Skeletal muscle tissue (tissue), 4 donors: ENCODE measurements around the gene HDAC10. TPM values are rescaled to one million over a fixed set of nuclear protein-coding genes. Genes with fewer than 3 reads are reported as not detected.
A peak's percentile ranks its signal among the peaks of the same experiment; 100 is the strongest.
"Not testable (repeated sequence)": the region's sequence is repeated elsewhere in the genome, so short reads cannot be mapped to it uniquely, and the experiment has no call there.

Experiments used
- H3K27ac ChIP-seq: one replicate; pipeline ENCODE4 v1.7.0; 2013; ENCODE audit warnings: mild to moderate bottlenecking, low read depth, low read length, inconsistent platforms
- H3K27me3 ChIP-seq, 3 donors: one replicate each; pipeline ENCODE4 v1.7.0; 2013; ENCODE audit warnings: low read length in 3 of 3; ENCODE audit not compliant: control insufficient read depth in 3 of 3, insufficient read depth in 3 of 3
- H3K36me3 ChIP-seq, 3 donors: one replicate each; pipeline ENCODE4 v1.7.0; 2013; ENCODE audit warnings: low read length in 3 of 3; ENCODE audit not compliant: control insufficient read depth in 3 of 3, insufficient read depth in 3 of 3
- H3K4me1 ChIP-seq, 3 donors: one replicate each; pipeline ENCODE4 v1.7.0; 2013; ENCODE audit warnings: low read length in 3 of 3, mild to moderate bottlenecking in 3 of 3; ENCODE audit not compliant: control insufficient read depth in 3 of 3, insufficient read depth in 3 of 3
- H3K4me3 ChIP-seq, 3 donors: one replicate each; pipeline ENCODE4 v1.7.0; 2013; ENCODE audit warnings: low read length in 3 of 3
- H3K9ac ChIP-seq, 3 donors: one replicate each; pipeline ENCODE4 v1.7.0; 2013; ENCODE audit warnings: low read length in 3 of 3, mild to moderate bottlenecking in 3 of 3, moderate library complexity in 2 of 3, low read depth in 1 of 3
- H3K9me3 ChIP-seq, 3 donors: one replicate each; pipeline ENCODE4 v1.7.0; 2013; ENCODE audit warnings: low read length in 3 of 3; ENCODE audit not compliant: control insufficient read depth in 3 of 3
- total RNA-seq: library from RNA; depleted of rRNA; stranded (reverse); fragments of >200 nt; gene quantifications from one replicate; pipeline ENCODE4 v1.2.3, GENCODE V29; 2014
- donor health status: Osteomylitis.

The HDAC10 gene
- total RNA-seq, 1 donor from 2014 or later: 8.9 TPM

DNA sequence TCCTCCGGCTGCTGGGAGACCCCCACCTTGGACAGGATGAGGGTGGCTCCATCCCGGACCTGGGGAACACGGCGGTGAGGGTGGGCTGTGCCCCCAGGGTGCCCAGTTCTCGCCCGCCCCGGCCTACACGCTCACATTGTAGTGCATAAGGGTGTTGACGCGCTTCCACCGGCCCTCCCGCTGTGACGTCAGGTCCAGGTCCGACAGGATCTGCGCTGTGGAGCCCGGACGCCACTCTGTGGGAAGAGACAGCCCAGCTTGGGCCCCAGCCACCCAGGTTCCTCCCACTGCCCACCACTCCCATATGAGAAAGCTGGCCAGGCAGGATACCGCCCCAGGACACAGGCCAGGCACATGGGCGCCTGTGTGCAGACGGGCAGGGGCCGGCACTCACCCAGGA lies 27.4 kb upstream of the HDAC10 start:
- Histone ChIP-seq H3K4me3 (no peak overlapping the region), H3K9ac (no peak overlapping the region), H3K9me3 (no peaks in the 10 kb centered on the region), H3K27me3 (no peaks in the 10 kb centered on the region), H3K4me1 (peaks cover 2 to 6% (median 3%) of the 10 kb centered on the region in 3 donors), H3K36me3 (peaks cover 15 to 30% (median 26%) of the 10 kb centered on the region in 3 donors), H3K27ac (no peak overlapping the region)

GRCh38 chr22:50277761-50278160 lies 26.7 kb upstream of the HDAC10 start:
- H3K4me1 ChIP-seq: peaks cover 2 to 6% (median 3%) of the 10 kb centered on the region in 3 donors
- H3K4me3 ChIP-seq: no peak overlapping the region
- H3K9ac ChIP-seq: no peak overlapping the region
- no peak overlapping the region for H3K27ac ChIP-seq
- peaks cover 0 to 2% (median 2%) of the 10 kb centered on the region in 3 donors for H3K27me3 ChIP-seq
- H3K9me3 ChIP-seq: no peaks in the 10 kb centered on the region
- peaks cover 11 to 30% (median 26%) of the 10 kb centered on the region in 3 donors for H3K36me3 ChIP-seq

- peaks cover 9 to 22% (median 19%) of the 10 kb centered on the region in 3 donors for H3K36me3 ChIP-seq
- no peak overlapping the region for H3K9ac ChIP-seq
- peaks cover 0 to 9% (median 7%) of the 10 kb centered on the region in 3 donors for H3K27me3 ChIP-seq
- H3K27ac ChIP-seq: no peak overlapping the region
- H3K4me3 ChIP-seq: no peak overlapping the region
- no peaks in the 10 kb centered on the region for H3K9me3 ChIP-seq
- H3K4me1 ChIP-seq: peaks cover 4 to 13% (median 7%) of the 10 kb centered on the region in 3 donors
Measured at GRCh38 chr22:50276143-50276542, 25.1 kb upstream of the HDAC10 start.

DNA sequence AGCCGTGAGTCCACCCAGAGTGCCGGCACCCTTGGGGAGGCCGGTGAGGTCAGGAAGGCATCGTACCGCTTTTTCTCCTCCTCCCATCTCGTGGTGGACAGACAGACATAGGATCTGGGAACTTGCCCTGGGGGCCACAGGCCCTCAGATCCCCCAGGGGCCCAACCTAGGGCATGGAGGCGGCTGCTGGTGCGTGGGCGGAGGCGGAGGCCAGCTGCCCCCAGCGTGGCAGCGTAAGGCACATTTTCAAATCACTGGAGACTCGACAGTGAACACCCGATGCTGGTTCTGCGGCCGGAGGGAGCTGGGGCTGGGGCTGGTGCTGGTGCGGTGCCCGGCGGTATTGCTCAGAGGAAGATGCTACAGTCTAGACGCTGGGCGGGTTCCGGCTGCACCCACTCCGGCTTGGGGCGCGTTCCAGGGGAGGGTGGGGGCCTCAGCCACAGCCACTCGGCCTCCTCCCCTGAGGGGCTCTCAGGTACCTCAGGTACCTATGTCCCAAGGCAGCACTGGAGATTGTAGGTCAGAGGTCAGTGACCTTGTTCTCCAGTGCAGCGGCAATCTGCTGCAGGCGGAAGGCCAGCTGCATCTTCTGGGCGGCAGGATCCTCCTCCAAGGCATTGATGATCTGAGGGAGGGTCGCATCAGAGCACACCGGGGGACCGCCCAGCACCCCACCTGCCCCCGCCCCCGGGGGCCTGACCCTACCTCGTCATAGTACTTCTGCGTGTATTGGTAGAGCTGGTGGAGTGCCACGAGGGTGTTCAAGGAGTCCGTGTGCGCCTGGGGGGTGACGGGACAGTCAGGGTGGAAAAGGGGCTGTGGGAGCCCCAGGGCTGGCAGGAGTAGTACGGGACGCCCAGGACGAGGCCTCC lies 24.4 kb upstream of the HDAC10 start:
- no peak overlapping the region for H3K9ac ChIP-seq
- peaks cover 11 to 21% (median 14%) of the 10 kb centered on the region in 3 donors for H3K4me1 ChIP-seq
- peaks cover 5 to 16% (median 16%) of the 10 kb centered on the region in 3 donors for H3K36me3 ChIP-seq
- H3K27me3 ChIP-seq: peaks cover 0 to 12% (median 7%) of the 10 kb centered on the region in 3 donors
- H3K4me3 ChIP-seq: no peak overlapping the region
- no peaks in the 10 kb centered on the region for H3K9me3 ChIP-seq
- no peak overlapping the region for H3K27ac ChIP-seq

GRCh38 chr22:50274771-50275170 lies 23.7 kb upstream of the HDAC10 start:
- no peak overlapping the region for H3K9ac ChIP-seq
- H3K27me3 ChIP-seq: peaks cover 0 to 12% (median 7%) of the 10 kb centered on the region in 3 donors
- peaks cover 11 to 22% (median 15%) of the 10 kb centered on the region in 3 donors for H3K4me1 ChIP-seq
- H3K27ac ChIP-seq: no peak overlapping the region
- H3K4me3 ChIP-seq: no peak overlapping the region
- no peaks in the 10 kb centered on the region for H3K9me3 ChIP-seq
- H3K36me3 ChIP-seq: peaks cover 2 to 14% (median 12%) of the 10 kb centered on the region in 3 donors

GRCh38 chr22:50274311-50274710 lies 23.2 kb upstream of the HDAC10 start:
- Histone ChIP-seq H3K4me1 (peaks cover 11 to 23% (median 17%) of the 10 kb centered on the region in 3 donors), H3K27ac (no peak overlapping the region), H3K4me3 (no peak overlapping the region), H3K36me3 (peaks cover 2 to 11% (median 8%) of the 10 kb centered on the region in 3 donors), H3K27me3 (peaks cover 0 to 15% (median 7%) of the 10 kb centered on the region in 3 donors), H3K9me3 (no peaks in the 10 kb centered on the region), H3K9ac (peak overlapping the region in 1 of 3 donors; percentile 45)

DNA sequence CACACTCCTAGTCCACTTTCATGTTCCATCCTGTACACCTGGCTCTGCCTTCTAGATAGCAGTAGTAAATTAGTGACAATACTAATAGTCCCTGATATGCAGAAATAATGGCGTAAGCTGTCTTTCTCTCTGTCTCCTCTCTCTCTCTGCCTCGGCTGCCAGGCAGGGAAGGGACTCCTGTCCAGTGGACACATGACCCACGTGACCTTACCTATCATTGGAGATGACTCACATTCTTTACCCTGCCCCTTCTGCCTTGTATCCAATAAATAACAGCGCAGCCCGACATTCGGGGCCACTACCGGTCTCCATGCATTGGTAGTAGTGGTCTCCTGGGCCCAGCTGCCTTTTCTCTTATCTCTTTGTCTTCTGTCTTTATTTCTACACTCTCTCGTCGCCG lies 22.7 kb upstream of the HDAC10 start:
- Histone ChIP-seq H3K9ac (peak overlapping the region in 1 of 3 donors; percentile 45), H3K4me1 (peaks cover 11 to 29% (median 17%) of the 10 kb centered on the region in 3 donors), H3K27me3 (peaks cover 0 to 15% (median 7%) of the 10 kb centered on the region in 3 donors)
- not testable (repeated sequence) for H3K4me3 ChIP-seq, H3K9me3 ChIP-seq, H3K27ac ChIP-seq, H3K36me3 ChIP-seq

GRCh38 chr22:50273352-50273751 lies 22.3 kb upstream of the HDAC10 start:
- peaks cover 11 to 33% (median 22%) of the 10 kb centered on the region in 3 donors for H3K4me1 ChIP-seq

DNA sequence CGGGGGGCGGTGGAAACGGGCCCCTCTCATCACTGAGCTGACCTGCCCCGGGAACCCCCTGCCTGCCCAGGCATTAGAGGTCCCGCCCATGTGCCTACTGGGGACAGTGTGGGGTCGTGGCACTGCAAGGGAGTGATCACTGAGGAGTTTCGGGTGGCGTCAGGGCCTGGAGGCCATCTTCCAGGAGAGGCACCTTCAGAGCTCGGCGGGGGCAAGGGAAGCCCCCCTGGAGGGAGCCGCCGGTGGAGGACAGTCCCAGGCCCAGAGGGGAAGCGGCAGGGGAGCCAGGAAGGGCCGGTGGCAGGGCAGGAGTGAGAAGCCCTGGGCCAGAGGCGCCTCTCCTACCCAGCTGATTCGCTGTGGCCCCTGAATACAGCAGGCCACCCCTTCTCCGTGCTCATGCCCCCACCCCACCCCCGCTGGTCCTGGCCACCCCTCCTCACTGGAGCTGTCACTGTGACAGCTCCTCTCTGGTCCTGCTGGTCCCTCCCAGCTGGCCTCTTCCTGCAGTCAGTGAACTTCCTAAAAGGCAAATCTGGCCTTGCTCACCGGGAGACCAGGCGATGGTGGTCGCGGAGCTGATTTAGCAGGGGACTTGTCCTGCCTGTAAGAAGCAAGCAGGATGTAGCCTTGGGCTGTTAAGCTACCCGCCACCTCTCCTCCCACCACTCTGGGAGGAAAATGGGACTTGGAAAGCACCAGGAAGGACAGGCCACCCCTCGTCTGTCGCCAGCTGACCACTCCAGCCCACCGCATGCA lies 21.2 kb upstream of the HDAC10 start:
- Histone ChIP-seq H3K4me3 (no peak overlapping the region), H3K27ac (no peak overlapping the region), H3K4me1 (peaks cover 11 to 40% (median 29%) of the 10 kb centered on the region in 3 donors), H3K27me3 (peaks cover 0 to 19% (median 7%) of the 10 kb centered on the region in 3 donors), H3K9ac (no peak overlapping the region), H3K9me3 (no peaks in the 10 kb centered on the region), H3K36me3 (peaks cover 0 to 2% (median 0%) of the 10 kb centered on the region in 3 donors)

More at GRCh38 chr22:50273352-50273751, 22.3 kb upstream of the HDAC10 start:
- H3K27me3 ChIP-seq: peaks cover 0 to 19% (median 7%) of the 10 kb centered on the region in 3 donors
- H3K27ac ChIP-seq, H3K36me3 ChIP-seq, H3K4me3 ChIP-seq, H3K9ac ChIP-seq, H3K9me3 ChIP-seq: not testable (repeated sequence)
